NCI-H446 treated with DMSO at 0.1 percent for 48 hours (cell line): ENCODE measurements around the gene ACSM5.

ENCODE experiments used
- DNase-seq: peaks from one replicate; lab custom pipeline; 2025; lab: John Stamatoyannopoulos, UW

The ACSM5 gene

DNA sequence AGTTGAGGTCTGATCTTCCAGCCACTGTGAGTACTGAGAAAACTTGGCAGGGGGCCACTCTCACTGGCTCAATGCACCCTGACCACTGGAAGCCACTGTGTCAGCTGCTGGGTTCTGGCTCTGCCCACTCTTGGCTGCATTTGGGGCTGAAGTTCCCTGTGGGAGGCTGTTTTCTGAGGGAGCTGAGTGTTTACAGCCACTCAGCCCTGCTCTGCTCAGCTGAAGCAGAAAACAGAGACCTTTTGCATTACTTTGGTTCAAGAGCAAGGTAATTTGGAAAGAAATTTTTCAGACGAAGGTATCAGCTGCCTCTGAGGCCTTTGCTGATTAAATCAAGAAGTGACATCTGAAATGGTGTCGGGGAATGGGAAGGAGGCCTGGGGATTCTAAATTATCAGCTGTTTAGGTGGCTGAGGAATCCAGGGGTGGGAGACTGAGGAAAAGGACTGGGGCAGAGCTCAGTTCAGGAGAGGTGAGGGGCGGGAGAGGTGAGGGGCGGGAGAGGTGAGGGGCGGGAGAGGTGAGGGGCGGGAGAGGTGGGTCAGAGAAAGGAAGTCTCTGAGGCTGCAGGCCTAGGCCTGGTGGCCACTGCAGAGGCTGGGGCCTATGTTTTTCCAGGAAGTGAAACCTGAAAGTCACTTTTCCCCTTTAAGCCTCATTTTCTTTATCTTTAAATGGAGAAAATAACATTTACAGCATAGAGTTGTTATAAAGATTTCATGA, at the start of gene ACSM5:
Gene ACSM5, plus strand, starts transcription at position 137 of the 723 bp plus-strand sequence. CDS start 1,951 bp downstream, outside the sequence.
- no peak for DNase-seq

GRCh38 chr16:20359997-20360396, 49.3 kb upstream of the ACSM5 start:
- DNase-seq, result no peak

DNA sequence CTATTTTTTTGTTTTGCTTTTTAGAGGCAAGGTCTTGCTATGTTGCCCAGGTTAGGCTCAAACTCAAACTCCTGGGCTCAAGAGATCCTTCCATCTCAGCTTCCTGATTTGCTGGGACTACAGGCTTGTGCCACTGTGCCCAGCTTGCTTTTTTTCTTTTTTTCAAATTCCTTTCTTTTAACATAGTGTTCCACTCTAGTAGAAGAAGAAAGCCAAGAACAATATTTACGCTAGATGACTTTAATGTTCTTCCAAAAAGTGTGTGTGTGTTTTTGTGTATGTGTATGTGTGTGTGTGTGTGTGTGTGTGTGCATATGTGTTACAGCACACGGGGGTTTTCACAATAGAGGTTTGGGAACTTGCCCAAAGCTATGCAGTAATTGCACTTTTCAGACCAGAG, 46.1 kb upstream of the ACSM5 start:
- no peak for DNase-seq

GRCh38 chr16:20364051-20364450, 45.3 kb upstream of the ACSM5 start:
- DNase-seq, result no peak

- no peak for DNase-seq
These were observed 39.8 kb upstream of the ACSM5 start for GRCh38 chr16:20369452-20370054.

DNA sequence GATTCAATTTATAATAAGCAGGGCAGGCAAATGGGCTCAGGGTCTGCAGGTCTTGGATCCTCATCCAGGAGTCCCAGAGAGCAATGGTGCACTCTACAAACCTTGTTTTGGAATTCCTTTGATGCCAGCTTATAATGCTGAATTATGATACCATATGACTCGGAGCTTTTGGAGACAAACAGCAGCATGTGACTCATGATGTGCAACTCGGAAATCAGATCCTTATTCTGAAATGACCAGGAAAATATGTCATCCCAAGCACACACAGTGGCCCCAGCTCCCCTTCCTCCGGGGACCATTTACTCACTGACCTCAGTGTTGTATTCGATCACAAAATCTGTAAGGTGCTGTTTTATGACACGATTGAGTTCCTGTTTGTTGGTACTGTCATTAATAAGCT, 36.6 kb upstream of the ACSM5 start:
- no peak for DNase-seq

- DNase-seq, result no peak
These were observed 32.2 kb upstream of the ACSM5 start for GRCh38 chr16:20377181-20377580.

- DNase-seq, result no peak
These were observed 28.6 kb upstream of the ACSM5 start for GRCh38 chr16:20380782-20381181.

DNA sequence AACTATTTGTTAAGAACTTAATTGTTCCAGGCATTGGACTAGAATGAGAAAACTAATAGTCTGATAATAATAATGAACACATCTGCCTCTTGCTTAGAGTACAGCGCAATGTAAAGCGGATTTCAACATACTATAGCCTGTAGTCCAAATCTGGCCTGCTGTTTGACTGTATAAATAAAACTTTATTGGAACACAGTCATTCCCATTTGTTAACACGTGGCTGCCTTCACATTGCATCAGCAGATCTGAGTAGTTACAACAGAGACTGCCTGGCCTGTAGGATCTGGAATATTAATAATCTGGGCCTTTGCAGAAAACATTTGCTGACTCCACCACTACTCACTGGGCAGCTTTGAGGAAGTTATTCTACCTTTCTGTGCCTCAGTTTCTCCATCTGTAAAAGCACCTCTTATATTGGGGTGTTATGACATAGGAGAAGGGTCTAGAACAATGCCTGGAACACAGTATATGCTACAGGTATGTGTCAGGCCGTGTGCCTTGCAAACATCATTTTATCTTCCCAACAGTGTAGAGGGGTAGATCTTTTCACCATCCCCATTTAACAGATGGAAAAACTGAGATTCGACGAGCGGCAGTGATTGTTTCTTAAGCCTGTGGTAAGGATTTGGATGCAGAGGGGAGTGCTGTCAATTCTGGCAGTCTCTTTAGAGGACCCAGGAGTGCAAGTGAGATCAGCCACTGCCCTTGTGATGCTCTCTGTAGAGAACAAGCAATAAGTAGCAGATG, 27.0 kb upstream of the ACSM5 start:
- no peak for DNase-seq

DNA sequence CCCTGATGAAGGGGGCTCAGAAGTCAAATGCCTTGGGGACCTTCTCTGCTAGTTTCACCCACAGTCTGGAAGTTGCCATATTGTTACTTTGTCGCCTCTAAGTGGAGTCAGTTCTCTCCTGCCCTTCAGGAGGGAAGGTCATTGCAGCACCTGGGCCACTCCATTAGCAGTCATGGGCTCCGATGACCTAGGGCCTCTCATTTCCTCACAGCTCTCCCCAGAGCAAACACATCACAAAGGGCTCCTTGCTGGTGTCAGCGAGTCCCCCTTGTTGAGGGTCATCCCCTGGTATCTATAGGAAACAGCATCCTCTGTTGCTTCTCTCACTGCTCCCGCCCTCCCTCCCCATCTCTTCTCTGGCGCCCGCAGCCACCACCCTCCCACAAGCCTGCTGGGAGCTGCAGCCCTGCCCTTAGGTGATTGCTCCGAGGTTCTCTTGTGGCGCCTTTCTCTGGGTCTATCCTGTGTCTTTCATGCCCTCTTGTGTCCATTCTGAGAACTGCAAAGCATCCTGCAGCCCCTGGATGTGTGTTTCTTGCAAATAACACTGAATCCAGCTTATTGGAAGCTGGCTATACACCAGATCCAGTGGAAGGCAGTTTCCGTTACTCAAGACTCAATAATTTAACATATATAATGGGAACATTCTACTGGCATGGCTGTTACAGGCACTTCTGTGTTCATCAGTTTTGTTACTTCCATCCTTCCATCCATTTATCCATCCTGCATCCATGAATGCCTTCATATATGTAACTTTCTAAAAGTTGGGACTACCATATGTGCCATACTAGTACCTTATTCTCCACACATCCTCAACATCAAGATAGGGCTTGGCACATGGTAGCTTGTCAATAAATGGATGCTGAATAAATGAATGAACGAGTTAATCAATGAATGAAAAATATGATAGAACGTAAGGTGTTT, 26.0 kb upstream of the ACSM5 start:
- peak; percentile 10 for DNase-seq

DNA sequence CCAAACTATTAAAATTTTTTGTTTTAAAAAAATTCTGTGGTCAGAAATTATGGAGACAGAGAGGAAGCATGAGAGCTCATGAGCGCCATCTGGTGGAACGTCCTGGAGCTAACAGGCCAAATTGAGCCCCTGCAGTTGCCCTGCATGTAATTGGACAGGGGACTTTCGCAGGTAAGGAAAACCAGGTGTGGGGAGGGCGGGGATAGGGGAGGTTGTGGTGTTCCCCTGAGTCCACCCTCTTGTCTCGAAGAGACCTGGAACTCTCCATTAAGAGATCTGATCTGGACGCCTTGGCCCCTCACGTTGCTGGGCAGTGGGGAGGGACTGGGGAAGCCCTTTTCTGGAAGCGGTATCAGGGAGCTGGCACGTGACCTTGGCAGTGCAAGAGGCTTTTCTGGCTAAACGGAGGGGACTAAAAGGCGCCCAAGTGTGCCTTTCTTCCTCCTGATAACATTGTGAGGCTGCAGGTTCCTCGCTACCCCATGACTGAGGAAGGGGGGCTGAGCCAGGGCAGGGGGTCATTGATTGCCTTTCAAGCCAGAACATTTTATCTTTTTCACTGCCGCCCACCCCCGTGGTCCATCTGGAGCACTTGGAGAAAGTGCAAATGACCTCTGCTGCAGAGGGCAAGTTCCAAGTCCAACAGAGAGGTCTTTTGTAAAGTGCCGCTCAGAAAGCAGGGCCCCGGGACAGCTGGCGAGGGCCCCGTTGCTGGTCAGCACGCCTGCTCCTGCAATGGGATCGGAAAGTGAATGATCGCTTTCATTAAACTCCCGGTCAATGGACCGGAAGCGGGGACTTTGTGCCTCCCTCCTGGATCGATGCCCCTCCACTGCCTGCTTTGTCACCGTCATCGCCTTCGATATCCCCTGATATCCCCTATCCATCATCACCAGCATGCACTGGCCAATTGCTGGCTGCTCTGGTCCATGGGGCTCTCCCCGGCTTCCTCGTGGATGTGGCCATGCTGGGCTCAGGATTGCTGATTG, 23.2 kb upstream of the ACSM5 start:
- no peak for DNase-seq

DNA sequence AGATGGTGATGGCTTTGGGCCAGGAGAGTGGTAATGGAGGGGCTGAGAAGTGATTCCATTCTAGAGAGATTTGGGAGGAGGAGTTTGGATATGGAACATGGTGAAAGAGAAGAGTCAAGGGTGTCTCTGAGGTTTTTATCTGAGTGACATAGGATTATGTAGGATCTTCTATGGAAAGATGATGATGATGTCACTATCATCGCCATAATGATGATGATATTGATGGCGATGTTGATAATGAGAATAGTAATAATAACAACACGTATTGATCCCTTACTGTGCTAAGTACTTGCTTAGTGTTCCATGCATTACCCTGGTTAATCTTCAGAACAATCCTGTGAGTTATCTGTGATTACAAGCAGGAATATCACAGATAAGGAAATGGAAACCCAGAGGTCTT, 21.4 kb upstream of the ACSM5 start:
- no peak for DNase-seq

DNA sequence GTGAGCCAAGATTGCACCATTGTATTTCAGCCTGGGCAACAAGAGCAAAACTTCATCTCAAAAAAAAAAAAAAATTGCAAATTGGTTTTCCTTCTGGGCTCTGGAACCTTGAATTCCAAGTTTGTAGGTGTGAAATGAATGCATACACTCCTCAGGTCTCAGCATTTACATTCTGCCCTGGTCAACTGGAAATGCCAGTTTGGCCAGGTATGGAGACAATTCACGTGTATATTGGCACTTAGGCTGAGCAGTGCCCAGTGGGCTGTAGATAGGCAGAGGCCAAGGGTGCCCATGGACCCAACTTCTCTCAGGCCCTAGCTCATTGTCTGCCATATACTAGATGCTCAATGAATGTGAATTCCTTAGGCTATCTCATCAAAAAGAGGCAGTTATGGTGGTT, 20.5 kb upstream of the ACSM5 start:
- no peak for DNase-seq

DNA sequence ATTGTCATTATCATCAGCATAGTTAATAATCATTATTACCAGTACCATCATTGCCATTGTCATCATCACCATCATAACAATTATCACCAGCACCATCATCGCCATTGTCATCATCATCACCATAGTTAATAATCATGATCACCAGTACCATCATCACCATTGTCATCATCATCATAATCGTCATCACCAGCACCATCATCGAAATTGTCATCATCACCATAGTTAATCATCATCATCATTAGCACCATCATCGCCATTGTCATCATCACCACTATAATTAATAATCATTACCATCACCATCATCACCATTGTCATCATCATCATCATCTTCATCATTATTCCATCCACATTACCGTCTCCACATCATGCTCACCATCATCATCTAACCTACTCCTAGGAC, 18.3 kb upstream of the ACSM5 start:
- no peak for DNase-seq

DNA sequence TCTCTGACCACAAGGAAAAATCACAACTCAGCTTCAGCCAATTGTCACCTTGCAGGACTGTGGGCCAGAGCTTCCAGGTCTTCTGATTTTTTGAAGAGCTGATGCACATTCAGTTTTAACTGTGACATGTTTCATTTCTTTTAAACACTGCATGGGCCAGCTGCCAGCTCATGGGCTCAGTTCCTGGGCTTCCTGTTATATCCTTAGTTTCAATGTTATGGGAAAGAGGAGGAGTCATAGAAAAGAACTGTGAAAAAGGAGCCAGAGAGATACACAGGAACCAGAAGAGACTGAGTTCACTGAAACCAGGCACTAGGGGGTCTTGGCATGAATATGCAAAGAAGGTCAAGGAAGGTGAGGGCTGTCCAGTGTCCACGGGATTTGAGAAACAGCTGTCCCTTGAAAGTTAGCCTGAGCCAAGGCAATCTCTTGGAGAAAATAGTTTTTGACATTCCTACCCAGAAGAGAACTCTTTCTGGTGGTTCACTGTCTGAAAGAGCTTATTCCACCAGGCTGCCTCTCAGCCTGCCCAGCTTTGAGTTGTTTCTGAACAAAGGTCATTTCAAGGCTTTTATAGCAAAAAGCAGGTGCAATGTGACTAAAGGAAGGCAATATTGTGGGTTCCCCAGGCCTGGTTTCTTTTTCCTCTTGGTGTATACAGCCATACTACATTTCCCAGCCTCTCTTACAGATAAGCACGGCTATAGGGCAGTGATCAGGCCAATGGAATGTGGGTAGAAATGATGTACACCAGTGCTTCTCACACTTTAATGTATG, 15.3 kb upstream of the ACSM5 start:
- DNase-seq, result no peak

- DNase-seq, result no peak
These were observed 13.4 kb upstream of the ACSM5 start for GRCh38 chr16:20395946-20396345.

GRCh38 chr16:20396846-20397467, 12.4 kb upstream of the ACSM5 start:
- DNase-seq, result no peak

- no peak for DNase-seq
These were observed 11.8 kb upstream of the ACSM5 start for GRCh38 chr16:20397468-20398074.

GRCh38 chr16:20398603-20399002, 10.7 kb upstream of the ACSM5 start:
- DNase-seq, result no peak
